ENCODE measurements around the gene TRAP1.

- TF ChIP-seq, protein P1, sequence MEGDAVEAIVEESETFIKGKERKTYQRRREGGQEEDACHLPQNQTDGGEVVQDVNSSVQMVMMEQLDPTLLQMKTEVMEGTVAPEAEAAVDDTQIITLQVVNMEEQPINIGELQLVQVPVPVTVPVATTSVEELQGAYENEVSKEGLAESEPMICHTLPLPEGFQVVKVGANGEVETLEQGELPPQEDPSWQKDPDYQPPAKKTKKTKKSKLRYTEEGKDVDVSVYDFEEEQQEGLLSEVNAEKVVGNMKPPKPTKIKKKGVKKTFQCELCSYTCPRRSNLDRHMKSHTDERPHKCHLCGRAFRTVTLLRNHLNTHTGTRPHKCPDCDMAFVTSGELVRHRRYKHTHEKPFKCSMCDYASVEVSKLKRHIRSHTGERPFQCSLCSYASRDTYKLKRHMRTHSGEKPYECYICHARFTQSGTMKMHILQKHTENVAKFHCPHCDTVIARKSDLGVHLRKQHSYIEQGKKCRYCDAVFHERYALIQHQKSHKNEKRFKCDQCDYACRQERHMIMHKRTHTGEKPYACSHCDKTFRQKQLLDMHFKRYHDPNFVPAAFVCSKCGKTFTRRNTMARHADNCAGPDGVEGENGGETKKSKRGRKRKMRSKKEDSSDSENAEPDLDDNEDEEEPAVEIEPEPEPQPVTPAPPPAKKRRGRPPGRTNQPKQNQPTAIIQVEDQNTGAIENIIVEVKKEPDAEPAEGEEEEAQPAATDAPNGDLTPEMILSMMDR (IDR thresholded peaks at IDR 0.05), result no peak
- no peak for TF ChIP-seq POLR2AphosphoS5 (IDR thresholded peaks at IDR 0.05)
- TF ChIP-seq POLR2A (IDR thresholded peaks at IDR 0.05), result no peak
- no peak for TF ChIP-seq EP300 (IDR thresholded peaks at IDR 0.05)
Observed at GRCh38 chr16:3651461-3652372, 65.6 kb downstream of the TRAP1 start.

Measured in stomach (tissue), 4 donors.